ENCODE results near the gene CCDC87. TPM values are rescaled to one million over a fixed set of nuclear protein-coding genes. Genes with fewer than 3 reads are reported as not detected.

Gene CCDC87
- total and polyA plus RNA-seq, 4 donors = 0.14 to 0.17 (median 0.14) TPM; not detected in 1

GRCh38 chr11:66562275-66562674 is 30.6 kb downstream of the CCDC87 start:
- Histone ChIP-seq H3K9ac (ENCODE audit: low read depth in 1 of 2, low read length in 2 of 2) (no peak overlapping the region), H3K27me3 (ENCODE audit: control insufficient read depth in 4 of 4, insufficient read depth in 4 of 4, low read length in 3 of 4) (no peaks in the 10 kb centered on the region), H3K4me3 (ENCODE audit: low read depth in 1 of 3, low read length in 3 of 3) (no peak overlapping the region), H3K36me3 (ENCODE audit: control insufficient read depth in 4 of 4, insufficient read depth in 3 of 4, low read depth in 1 of 4, low read length in 3 of 4) (peaks cover 0 to 8% (median 0%) of the 10 kb centered on the region in 4 donors), H3K9me3 (ENCODE audit: control insufficient read depth in 4 of 4, low read length in 3 of 4) (no peaks in the 10 kb centered on the region), H3K4me1 (ENCODE audit: control insufficient read depth in 4 of 4, insufficient read depth in 4 of 4, low read length in 3 of 4) (peaks cover 0 to 3% (median 1%) of the 10 kb centered on the region in 4 donors), H3K27ac (ENCODE audit: low read depth in 1 of 2, low read length in 2 of 2) (no peak overlapping the region)
- 84% methylated on average over 2 of the region's 2 CpGs for WGBS
- no peak for DNase-seq (ENCODE audit: low spot score)
- no peak for TF ChIP-seq EGR1 (IDR thresholded peaks at IDR 0.05; ENCODE audit: low read depth in 2 of 2)
- TF ChIP-seq TAF1 (conservative IDR thresholded peaks at IDR 0.05) = no peak
- no peak for TF ChIP-seq ZBTB33 (IDR thresholded peaks at IDR 0.05)
- no peak for TF ChIP-seq CTCF (IDR thresholded peaks at IDR 0.05; ENCODE audit: low read depth, low read length, missing input control)

GRCh38 chr11:66561975-66562248 is 31.0 kb downstream of the CCDC87 start:
- H3K9me3 ChIP-seq (ENCODE audit: control insufficient read depth in 4 of 4, low read length in 3 of 4) = no peaks in the 10 kb centered on the region
- H3K9ac ChIP-seq (ENCODE audit: low read depth in 1 of 2, low read length in 2 of 2) = no peak overlapping the region
- H3K27me3 ChIP-seq (ENCODE audit: control insufficient read depth in 4 of 4, insufficient read depth in 4 of 4, low read length in 3 of 4) = no peaks in the 10 kb centered on the region
- no peak for DNase-seq (ENCODE audit: low spot score)
- H3K4me1 ChIP-seq (ENCODE audit: control insufficient read depth in 4 of 4, insufficient read depth in 4 of 4, low read length in 3 of 4) = peaks cover 0 to 3% (median 1%) of the 10 kb centered on the region in 4 donors
- no peak overlapping the region for H3K27ac ChIP-seq (ENCODE audit: low read depth in 1 of 2, low read length in 2 of 2)
- TF ChIP-seq NR2F2 (IDR thresholded peaks at IDR 0.05) (no peak), ATF3 (IDR thresholded peaks at IDR 0.05) (no peak), GABPA (IDR thresholded peaks at IDR 0.05 in 1 of 2, conservative IDR thresholded peaks at IDR 0.05 in 1 of 2) (no peak), RAD21 (IDR thresholded peaks at IDR 0.05) (no peak), CTCF (IDR thresholded peaks at IDR 0.05; ENCODE audit: low read depth, low read length, missing input control) (no peak), SP1 (IDR thresholded peaks at IDR 0.05) (no peak), TAF1 (conservative IDR thresholded peaks at IDR 0.05) (no peak), MAX (IDR thresholded peaks at IDR 0.05) (no peak), HNF4A (conservative IDR thresholded peaks at IDR 0.05) (no peak), ZBTB33 (IDR thresholded peaks at IDR 0.05) (no peak)
- 96% methylated on average over 9 of the region's 9 CpGs for WGBS
- peaks cover 0 to 8% (median 0%) of the 10 kb centered on the region in 4 donors for H3K36me3 ChIP-seq (ENCODE audit: control insufficient read depth in 4 of 4, insufficient read depth in 3 of 4, low read depth in 1 of 4, low read length in 3 of 4)
- H3K4me3 ChIP-seq (ENCODE audit: low read depth in 1 of 3, low read length in 3 of 3) = no peak overlapping the region

Measured in liver (tissue), 9 donors.